Keratinocyte (primary cell): ENCODE results near the gene MKLN1.

Experiments used
- CTCF ChIP-seq, 3 experiments: IDR thresholded peaks in 1 of 3; conservative IDR thresholded peaks in 1 of 3; optimal IDR thresholded peaks in 1 of 3; 2 replicates in 2 of 3; 3 replicates in 1 of 3; pipeline versions ENCODE3 to v1.5.1; 2011; ENCODE audit warnings: low read length in 3 of 3, mild to moderate bottlenecking in 3 of 3, moderate library complexity in 2 of 3, control low read depth in 1 of 3, inconsistent platforms in 1 of 3; ENCODE audit not compliant: insufficient read depth in 2 of 3; ENCODE audit errors: extremely low read depth in 1 of 3
- EZH2 ChIP-seq: IDR thresholded peaks from one replicate; pipeline ENCODE4 v1.6.1; 2012; ENCODE audit warnings: inconsistent platforms, mild to moderate bottlenecking, low read length, moderate library complexity

GRCh38 chr7:131374821-131375220 is 47.1 kb downstream of the MKLN1 start:
- TF ChIP-seq CTCF (optimal IDR thresholded peaks at IDR 0.05 in 1 of 3, IDR thresholded peaks at IDR 0.05 in 1 of 3, conservative IDR thresholded peaks at IDR 0.05 in 1 of 3; ENCODE audit: extremely low read depth in 1 of 3, insufficient read depth in 2 of 3, low read length in 3 of 3) = no peak
- TF ChIP-seq EZH2 = no peak
